HPDE6-E6E7 (cell line): ENCODE measurements around the gene CSRP3.
A peak's percentile ranks its signal among the peaks of the same experiment; 100 is the strongest.

Source experiments
- DNase-seq: peaks from one replicate; pipeline ENCODE4 v3.0.0; 2011; ENCODE audit warnings: missing footprints; ENCODE audit errors: extremely low spot score

Gene CSRP3

GRCh38 chr11:19225581-19225980 lies 23.8 kb upstream of the CSRP3 start:
- no peak for DNase-seq

- no peak for DNase-seq
Measured at GRCh38 chr11:19225123-19225522, 23.3 kb upstream of the CSRP3 start.

- DNase-seq = no peak
Measured at GRCh38 chr11:19220903-19221724, 19.3 kb upstream of the CSRP3 start.

DNA sequence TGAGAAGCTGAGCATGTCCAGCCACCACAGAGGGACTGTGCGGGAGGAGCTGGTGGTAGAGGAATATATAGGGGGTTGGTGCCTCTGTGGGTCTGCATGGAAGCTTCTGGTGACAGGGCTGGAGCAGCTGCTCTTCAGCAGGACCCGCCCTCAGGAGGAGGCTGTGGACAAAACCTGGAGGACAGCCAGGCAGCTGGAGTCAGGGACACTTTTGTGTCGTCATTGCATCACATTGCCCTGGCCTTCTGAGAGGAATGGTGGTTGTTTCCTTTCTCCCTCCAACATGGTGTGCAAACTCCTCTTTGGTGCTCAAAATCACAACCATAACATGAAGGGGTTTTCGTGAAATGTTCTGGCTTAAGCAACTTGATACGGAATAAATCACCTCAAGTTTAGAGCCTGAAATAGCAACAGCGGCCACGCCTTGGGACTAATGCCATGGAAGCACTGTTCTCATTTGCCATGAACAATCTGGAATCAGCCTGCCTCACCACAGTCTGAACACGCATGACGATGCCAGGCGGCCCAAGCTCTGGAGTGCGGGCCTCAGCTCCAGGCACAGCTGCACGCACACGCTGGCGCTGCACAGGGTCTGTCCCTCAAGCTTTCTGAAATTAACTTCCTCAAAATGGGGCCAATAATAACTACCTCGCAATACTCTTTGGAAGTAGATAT lies 17.1 kb upstream of the CSRP3 start:
- no peak for DNase-seq

DNA sequence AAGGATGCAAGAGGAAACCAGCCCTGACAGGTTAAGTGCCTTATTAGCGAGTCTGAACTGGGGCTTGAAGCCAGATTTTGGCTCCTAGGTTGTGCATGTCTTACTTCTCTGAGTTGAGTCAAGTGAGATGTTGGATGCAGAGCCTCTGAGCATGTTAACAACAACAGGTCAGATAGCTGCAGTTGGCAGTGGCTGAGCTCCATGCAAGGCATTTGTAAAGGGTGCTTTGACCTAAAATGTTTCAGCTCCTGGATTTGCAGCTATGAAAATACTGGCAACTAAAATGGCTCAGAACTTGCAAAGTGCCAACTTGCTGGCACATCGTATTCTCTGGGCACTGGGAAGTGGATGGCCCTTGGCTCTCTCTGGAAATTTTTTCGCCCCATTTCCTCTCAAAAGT lies 16.4 kb upstream of the CSRP3 start:
- no peak for DNase-seq

DNA sequence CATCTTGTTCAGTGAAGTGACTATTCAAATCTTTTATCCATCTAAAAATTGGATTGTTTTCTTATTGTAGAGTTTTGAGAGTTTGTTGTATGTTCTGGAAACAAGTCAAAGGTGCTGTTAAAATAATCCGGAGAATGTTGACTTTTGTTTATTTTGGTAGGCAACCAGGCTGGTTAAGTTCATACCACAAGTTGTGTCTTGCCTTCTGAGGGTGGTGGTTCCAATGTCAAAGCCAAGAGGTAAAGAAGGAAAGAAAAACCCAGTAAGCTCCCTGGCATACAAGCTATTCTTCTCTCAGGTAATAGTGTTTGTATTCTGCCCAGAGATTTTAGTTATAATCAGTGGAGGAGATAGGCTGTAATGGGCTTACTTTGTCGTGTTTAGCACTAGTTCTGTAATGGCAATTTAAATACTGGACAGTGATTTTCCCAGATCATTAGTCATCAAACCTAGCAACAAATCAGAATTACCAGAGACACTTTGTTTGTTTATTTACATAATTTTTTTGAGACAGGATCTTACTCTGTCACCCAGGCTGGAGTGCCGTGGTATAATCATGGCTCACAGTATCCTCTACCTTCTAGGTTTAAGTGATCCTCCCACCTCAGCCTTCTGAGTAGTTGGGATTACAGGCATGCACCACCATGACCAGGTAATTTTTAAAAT lies 15.1 kb upstream of the CSRP3 start:
- DNase-seq = peak; percentile 17

DNA sequence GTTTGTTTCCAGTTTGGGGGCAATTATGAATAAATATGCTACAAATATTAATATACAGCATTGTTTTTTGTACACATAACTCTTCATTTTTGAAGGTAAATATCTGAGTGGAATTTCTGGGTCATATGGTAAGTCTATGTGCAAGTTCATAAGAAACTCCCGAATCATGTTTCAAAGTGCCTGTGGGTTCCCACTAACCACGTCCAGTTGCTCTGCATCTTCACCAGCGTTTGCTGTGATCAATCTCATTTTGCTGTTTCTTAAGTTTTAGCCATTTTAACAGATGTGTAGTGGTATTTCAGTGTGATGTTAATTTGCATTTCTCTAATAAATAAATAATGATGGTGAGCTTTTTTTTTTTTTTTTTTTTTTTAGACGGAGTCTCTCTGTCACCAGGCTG lies 14.2 kb upstream of the CSRP3 start:
- DNase-seq = no peak

DNA sequence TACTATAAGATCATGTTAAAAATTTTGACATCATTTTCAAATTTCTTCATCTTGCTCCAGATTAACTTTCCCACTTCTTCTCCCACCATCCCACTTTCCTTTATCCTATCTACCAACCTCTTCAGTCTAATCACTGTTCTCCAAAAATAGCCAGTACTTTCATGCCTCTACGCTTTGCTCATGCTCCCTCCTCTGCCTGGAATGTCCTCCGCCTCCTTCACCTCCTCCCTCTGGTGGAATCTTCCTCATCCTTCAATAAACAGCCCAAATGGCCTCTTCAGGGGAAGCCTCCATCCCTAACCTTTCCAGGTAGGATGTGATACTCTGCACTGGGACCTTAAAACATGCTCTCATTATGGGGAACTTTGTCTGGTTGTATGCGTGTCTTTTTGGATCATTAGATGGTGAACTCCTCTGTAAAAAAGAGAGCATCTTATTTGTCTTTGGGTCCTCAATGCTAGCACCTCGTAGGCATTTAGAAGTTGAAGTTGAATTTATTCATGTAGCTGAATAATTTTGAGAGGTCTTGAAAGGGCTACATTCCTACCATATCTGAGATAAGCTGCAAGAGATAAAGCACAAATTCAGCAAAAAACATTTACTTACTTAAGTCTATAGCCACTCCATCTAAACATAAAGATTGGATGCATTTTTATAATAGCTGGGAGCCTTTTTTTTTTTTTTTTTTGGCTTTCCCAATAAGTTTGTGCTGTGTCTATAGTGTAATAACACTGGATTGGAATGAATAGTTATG lies 8.0 kb upstream of the CSRP3 start:
- no peak for DNase-seq

DNA sequence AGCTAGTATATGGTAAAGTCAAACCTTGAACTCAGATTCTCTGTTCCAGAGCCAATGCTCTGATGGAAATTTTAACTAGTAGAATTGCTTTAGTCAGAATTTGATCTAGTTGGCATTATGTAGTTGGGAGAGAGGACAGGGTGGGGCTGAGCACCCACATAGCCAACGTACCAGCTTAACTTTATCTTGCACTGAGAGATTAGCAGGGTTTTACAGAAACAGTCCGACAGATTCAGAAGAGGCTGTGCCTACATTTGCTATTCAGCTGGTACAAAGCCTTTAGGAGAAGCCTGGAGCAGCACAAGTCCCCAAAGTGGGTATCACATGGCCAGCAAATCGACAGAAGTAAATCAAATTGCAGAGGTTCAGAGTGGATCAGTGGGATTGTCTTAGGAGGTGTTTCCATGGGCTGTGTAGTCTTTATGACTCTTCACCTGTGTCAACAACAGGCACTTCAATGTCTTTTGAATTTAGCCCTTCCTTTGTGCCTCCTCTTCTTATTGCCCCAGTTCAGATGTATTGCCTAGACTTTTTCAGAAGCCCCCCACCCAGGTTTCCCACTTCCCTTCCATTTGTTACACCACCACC lies 7.3 kb upstream of the CSRP3 start:
- DNase-seq = no peak

- no peak for DNase-seq
Measured at GRCh38 chr11:19208181-19208580, 6.4 kb upstream of the CSRP3 start.

DNA sequence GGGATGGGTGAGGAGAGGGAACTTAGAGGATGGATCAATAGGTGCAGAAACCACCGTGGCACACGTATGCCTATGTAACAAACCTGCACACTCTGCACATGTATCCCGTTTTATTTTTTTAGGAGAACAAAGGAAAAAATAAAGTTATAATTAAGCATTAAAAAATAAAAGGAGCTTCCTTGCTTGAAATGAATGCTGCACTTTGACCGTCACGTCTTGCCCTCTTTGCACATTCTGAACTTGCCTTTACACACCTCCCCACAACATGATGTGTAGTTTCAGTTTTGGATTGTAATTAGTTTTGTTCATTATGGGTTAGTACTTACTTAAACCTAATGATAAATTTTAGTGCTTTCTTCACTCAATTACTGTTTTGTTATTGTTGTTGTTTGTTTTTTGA lies 3.1 kb upstream of the CSRP3 start:
- DNase-seq = no peak

DNA sequence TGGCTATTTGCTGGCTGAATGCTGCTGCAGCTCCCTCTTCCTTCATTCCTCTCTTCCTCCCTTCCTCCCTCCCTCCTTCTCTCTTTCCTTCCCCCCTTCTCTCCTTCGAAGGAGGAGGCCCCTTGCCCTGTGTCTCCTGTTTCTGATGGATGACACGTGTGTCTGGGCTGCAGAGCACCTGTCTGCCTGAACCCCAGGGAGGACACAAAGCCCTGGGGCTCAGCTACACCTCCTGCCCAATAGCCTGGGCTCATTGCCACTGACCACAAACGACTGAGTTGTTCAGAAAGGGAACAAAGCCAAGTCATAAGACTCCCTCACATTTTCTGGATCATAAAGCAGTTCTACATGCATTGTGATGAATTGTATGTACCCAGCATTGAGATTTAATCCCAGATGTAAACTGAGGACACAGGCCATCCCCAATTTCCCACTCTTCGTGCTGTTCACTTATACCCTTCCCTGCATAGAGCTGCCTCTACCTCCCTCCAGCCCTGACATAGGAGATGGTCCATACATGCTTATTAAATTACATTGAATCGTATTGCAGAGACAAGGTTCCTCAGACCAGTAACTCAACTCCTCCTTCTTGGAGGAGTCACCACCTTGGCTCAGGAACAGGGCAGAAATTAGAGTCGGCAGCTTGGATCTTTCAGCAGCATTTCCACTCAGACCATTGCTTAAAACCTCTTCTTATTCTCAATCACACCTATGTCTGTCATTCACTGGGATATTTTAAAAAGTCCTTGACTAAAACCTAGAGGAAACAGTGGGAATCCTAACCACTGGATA lies 1.2 kb downstream of the CSRP3 start:
- peak; percentile 63 for DNase-seq

DNA sequence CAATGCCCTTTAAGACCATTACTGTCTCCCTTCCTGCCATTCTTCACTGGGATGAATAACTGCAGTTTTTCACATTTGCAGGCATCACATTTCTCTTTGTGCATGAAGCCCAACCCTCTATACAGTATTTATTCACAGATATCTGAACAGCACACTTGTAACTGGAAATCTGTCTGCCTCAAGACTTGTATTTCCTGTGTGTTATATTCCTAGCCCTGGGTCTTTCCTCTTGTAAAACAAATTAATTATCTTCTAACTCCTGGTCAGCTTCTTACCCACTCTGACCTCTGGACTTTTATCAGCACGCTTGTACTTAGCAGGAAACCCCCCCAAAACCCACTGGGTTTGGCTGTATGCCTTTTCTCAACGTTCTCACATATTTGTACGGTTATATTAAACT lies 2.0 kb downstream of the CSRP3 start:
- DNase-seq = no peak

GRCh38 chr11:19199048-19199447 lies 2.7 kb downstream of the CSRP3 start:
- DNase-seq = no peak

- DNase-seq = no peak
Measured at GRCh38 chr11:19196432-19196831, 5.4 kb downstream of the CSRP3 start.

DNA sequence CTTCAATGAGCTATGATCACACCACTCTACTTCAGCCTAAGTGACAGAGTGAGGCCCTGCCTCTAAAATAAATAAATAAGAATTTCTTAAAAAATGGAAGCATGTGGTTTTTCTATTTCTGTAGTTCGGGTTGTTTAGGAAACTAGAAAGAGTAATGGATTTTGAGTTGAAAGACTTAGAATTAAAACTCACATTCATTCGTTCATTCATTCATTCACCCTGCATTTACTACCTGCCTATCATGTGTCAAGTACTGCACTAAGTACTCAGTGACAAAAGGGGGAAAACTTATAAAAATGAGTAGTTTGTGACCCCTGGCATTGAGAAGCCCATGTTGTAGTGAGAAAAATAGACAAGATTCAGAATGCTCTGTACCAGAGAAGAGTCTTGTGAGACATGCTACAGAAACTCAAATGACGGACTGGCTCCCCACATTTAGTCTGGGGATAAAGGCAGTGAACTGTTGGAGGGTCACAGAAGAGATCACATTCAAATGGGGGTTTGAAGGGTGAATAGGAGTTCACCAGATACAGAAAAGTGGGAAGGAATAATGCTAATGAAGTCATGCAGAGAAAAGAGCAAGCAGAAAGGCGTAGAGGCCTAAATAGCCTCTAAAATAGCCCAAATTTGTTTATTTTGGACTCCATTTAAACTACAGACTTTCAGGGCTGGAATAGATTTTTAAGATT lies 7.0 kb downstream of the CSRP3 start:
- no peak for DNase-seq

DNA sequence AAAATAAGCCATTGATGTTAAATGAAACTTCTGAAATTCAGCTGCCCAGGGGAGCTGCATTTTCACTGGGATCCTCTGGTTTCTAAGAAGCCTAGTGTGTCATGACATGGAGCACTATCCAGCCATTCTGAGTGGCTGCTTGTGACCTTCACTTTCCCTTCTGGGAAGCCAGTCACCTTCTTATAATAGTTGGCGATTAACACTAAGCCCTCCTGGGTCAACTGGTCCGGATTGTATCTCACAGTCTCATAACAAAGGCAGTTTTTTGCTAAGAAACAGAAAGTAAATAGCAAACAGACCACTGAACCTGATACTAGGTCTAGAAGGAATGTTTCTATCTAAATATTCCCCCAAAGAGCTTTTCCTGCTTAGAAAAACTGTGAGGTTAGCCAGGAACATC lies 7.9 kb downstream of the CSRP3 start:
- no peak for DNase-seq

DNA sequence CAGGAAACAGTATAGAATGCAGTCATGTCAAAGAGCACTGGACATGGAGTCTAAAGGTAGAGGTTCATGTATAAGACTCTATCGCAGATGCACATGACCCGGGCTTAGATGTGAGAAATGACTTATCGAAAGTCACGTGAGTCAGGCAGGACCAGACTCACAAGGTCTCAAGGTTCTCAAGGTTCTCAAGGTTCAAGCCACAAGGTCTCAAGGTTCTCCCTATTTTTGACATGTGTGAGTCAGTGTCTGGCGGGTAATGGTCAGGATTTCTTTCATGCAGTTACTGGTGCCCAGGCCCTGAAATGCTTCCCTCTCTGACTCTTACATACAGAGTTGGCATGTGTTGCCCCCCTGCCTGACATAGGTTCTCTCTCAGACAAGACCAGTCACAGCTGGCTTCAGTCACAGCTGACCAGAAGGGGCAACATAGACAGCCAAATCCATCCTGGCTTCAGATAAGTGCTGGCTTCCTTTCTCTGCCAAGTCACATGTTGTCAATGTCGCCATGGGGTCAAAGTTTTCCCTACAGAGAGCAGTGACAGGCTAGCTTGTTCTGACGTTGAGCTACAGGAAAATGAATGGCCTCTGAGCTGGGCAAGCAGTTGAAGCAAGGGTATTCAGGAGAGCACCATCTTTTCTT lies 10.1 kb downstream of the CSRP3 start:
- no peak for DNase-seq

- no peak for DNase-seq
Measured at GRCh38 chr11:19187833-19188258, 13.9 kb downstream of the CSRP3 start.
